GM19372 (cell line): ENCODE measurements around the gene CTAG1A.
"Not testable (repeated sequence)": the region's sequence is repeated elsewhere in the genome, so short reads cannot be mapped to it uniquely, and the experiment has no call there.

Experiments
- ATAC-seq: cut with Tn5 transposase; IDR thresholded peaks from one replicate; pipeline ENCODE4 v1.9.1; 2021; ENCODE audit warnings: mild to moderate bottlenecking, low read depth, moderate library complexity; ENCODE audit not compliant: unreplicated experiment

CTAG1A gene

DNA sequence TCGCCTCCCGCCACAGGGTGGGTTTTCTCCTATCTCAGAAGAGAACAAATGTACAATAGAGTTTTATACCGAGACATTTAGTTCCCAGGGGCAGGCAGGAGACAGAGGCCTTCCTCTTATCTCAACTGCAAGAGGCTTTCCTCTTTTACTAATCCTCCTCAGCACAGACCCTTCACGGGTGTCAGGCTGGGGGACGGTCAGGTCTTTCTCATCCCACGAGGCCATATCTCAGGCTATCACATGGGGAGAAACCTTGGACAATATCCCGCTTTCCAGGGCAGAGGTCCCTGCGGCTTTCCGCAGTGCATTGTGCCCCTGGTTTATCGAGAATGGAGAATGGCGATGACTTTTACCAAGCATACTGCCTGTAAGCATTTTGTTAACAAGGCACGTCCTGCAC lies 23.9 kb downstream of the CTAG1A start:
- not testable (repeated sequence) for ATAC-seq

DNA sequence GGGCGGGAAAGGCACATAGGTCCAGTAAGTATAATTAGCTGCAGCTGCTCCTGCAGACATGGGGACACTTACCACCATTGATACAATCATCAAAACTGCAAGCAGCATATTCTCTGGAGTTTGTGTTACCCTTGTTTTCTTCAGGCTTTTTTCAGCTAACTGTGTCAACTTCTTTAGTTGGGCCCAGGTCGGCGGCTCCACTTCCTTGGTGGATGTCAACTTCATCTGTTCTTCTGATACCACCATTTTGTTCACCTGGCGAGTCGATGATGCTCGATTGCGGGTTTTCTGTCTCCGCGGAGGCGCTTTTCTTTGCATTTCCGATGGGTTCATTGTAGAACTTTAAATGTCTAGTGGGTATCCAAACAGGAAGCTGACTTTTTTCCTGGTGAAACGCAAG lies 26.2 kb downstream of the CTAG1A start:
- not testable (repeated sequence) for ATAC-seq

DNA sequence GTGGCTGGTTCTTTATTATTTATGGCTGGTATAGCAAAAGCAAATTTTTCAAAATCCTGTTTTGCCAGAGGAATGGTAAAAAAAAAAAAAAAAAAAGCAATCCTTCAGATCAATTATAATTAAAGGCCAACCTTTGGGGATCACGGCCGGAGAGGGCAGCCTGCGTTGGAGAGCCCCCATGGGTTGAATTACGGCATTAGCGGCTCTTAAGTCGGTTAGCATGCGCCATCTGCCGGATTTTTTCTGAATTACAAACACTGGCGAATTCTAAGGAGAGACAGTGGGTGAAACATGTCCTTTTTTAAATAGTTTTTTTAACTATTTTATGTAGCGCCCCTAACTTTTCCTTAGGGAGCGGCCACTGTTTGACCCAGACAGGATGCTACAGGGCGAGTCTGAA lies 28.7 kb downstream of the CTAG1A start:
- not testable (repeated sequence) for ATAC-seq

DNA sequence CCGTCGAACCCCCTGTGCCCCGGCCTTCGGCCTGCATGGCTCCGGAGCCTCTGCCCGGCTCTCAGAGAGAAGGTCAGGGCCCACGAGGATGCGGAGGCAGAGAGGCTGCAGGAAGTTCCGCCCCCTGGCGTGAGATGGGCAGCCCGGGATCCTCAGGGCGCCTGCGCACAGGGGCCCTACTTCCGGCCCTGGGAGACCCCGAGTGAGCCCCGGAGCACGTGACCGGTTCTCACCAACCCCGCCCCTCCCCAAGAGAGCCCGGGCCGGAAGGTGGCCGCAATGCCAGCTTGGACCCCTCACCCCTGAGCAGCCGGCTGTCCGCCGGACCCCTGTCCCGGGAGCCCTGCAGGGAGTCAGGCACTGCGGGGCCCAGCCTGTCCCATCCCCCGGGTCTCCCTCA lies 34.2 kb downstream of the CTAG1A start, which contains the start of gene CTAG1B:
Gene CTAG1B (minus strand): TSS at position 101 of the 400 bp plus-strand sequence. CDS start 64 bp downstream, at position 37.
- ATAC-seq: not testable (repeated sequence)

DNA sequence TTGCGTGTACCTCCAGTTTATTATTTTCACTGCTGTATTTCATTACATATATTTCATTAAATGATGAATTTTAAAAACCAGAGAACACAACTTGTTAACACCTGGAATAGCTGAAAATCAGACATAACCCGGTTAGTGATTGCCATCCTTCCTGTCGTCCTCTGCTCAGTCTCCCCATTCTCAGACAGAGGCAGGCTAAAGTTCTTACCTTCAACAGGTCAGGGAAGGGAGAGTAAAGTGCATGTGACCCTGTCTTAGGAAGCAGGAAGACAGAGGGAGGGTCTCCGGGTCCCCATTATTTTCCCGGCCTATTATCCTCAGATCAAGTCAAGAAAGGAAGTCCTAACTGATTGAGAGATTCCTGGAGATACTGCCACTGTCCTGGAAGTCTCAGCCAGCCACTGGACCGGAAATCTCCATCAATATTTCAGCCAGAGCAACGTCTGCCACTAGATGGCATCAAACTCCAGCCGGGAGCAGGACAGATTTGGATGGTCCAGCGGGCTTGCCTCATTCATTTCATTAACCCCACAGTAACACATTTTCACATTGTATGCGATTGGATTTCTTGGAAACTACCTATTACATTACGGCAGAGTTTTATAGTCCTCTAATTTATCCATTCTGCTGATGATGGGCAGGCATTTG lies 36.0 kb downstream of the CTAG1A start:
- not testable (repeated sequence) for ATAC-seq

DNA sequence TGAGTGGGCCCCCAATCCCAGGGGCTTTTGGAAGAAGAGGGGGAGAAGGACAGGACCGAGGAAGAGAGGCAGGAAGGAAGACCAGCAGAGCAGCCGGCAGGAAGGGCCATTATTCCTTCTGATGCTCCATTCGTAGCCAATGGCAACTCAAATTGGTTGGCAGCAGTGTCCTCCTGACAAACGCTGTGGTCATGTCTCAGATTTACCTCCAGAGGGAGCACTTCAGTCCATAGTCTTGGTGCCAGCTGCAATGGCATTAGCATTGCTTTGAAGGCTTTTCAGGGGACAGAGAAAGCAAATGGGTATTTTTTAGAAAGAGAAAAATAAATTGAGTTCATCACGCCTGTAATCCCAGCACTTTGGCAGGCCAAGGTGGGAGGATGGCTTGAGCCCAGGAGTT lies 44.0 kb downstream of the CTAG1A start:
- ATAC-seq: not testable (repeated sequence)

DNA sequence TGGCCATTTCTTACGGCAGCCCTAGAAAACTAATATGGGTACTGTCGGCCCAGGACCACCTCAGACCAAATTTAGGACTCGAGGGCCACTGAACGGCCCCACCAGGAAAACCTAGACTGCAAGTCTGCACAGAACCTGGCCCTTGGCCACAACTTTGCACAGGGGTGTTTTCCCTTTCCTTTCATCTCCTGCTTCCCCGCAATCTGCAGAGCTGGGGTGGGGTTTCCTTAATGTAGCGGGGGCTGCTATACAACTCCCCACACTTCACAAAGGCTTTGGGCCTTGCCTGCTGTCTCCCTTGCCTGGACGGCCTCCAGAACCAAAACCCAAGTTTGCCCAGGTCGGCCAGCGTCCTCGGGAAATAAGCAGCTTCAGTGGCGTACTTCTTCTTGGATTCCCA lies 46.0 kb downstream of the CTAG1A start:
- not testable (repeated sequence) for ATAC-seq

DNA sequence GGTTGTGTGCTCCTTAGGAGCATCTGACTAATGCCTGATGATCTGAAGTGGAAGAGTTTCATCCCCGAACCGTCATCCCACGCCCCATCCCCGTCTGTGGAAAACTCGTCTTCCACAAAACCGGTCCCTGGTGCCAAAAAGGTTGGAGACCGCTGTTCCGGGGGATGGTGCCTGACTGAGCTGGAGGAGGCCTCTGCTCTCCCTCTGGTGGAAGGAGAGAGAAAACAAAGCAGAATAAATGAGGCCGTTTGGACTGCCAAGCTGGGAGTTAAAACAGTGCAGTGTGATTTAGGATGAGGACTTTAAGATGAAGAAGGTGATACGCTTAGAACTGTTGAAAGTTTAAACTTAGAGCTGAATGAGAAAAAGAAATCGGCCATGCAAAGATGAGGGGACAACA lies 48.7 kb downstream of the CTAG1A start:
- not testable (repeated sequence) for ATAC-seq
